ENCODE measurements around the gene MAP2K7.
"Not testable (repeated sequence)": the region's sequence is repeated elsewhere in the genome, so short reads cannot be mapped to it uniquely, and the experiment has no call there.

The MAP2K7 gene

DNA sequence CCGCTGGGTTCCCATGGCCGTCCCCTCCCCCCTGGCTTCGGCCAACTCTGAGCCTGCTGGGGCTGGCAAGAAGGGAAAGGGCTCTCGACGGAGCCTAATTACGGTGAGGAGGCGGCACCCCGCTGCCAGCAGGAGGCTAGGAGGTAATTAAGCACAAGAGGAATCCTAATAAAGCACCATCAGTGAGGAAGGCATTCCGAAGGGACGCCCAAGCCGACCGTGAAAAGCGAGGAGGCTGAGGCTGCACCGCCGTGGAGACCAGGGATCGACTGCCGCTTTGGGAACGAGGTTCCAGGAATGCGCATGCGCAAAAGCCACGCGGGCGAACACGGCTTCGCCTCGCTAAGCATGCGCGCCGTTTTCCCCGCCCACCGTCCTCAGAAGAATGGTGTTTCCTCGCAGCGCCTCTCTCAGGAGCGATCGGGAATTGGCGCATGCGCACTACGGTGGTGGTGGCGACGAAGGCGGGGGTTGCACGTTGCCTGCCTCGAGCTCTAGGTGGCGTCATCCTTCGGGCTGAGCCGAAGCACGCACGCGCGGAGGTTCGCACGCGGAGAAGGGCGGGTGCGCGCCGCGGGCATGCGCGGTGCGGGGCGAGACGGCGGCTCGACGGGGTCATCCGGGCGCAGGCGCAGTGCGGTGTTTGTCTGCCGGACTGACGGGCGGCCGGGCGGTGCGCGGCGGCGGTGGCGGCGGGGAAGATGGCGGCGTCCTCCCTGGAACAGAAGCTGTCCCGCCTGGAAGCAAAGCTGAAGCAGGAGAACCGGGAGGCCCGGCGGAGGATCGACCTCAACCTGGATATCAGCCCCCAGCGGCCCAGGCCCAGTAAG, at the start of gene MAP2K7:
Gene MAP2K7, plus strand, starts transcription at position 634 of the 830 bp plus-strand sequence. Its CDS starts 68 bp downstream, at position 702.
- DNase-seq = peak; percentile 98

DNA sequence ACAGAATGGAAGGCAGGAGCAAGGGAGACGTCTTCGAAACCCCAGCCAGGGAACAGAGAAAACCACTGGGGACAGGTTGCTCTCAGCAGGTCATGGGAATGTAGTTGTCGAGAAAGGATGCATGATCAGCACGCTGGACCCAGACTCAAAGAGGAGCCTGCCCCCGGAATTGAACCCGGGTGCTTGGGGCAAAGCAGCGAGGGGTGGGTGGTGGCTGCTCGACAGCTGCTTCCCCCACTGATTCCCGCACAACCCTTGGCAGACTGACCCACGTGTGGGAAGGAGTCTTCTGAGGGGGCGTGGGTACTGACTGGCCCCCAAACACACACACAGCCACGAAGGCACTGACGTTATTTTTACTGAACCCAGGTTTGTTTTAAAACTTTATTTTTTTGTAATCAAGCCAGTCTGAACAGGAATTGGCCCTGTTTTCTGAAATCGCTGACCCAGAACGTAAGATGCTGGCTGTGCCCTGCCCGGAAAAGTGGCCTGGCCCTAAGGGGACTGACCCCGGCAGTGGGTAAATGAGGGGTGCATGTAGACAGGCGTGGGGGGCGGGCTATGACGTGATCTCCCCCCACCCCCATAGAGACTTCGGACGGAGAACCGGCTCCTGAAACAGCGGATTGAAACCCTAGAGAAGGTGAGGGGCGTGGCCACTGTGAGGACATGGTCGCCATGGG, 48.1 kb upstream of the MAP2K7 start:
- no peak for DNase-seq

DNA sequence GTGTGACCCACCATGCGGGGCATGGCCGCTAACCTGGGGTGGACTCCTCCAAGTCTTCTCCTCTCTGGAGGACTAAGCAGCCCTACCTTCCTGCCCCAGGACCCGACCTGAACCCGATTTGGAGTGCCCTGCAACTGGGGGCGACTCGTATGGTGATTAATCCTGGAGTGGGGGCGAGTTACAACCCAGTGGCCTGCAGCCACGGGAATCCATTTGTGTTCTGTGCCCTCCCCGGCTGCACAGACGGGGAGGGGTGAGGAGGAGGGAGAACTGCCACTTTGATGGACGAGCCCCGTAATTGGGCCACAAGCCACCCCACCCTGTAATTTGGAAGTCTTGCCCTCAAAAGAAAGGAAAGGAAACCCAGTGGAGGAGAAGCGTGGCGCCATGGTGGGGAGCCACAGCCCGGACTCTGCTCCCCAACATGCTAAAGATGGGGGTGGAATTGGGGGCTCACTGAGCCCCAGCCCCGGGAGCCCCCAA, 47.5 kb upstream of the MAP2K7 start:
- DNase-seq = no peak

DNA sequence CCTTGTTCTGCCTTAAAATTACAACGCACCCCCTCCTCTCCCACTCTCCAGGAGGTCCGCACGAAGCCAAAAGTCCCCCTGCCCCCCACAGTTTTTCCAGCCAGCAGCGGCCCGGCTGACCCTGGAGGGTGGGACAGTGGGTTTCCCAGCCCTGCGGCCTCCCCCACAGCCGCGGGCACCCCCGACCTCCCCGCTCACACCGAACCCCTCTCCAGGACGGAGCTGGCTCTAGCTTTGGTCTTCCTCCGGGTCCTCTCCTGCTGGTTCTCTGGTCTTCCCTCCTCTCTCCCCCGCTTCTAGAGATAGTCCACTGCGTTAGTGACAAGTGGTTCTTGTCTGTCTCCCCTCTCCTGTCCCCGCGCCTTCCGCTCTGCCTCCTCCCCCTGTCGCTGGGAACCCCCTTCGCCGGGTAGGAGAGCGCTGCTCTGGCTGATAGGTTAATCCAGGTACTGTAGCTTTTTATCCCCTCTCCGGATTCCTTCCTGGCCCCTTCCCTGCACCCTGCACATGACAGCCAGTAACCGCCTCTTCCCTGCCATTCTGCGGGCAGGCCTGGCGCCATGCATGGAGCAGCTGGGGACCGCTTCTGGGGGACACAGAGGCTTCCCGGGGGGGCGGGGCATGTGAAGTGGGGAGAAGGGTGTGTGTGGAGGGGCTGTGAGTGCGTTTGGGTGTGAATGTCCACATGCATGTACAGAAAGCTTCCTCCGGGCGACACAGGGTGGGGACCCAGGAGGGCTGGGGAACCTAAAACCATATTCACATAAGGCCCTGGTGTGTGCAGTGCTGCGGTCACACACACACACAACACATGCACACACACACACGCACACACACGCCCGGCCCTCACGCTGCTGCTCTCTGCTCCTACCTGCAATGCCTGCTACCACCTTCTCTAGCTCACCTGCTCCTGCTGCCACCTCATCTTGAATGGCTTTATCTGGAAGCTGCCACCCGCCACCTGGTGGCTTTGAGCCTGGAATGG, 46.7 kb upstream of the MAP2K7 start:
- peak; percentile 52 for DNase-seq

DNA sequence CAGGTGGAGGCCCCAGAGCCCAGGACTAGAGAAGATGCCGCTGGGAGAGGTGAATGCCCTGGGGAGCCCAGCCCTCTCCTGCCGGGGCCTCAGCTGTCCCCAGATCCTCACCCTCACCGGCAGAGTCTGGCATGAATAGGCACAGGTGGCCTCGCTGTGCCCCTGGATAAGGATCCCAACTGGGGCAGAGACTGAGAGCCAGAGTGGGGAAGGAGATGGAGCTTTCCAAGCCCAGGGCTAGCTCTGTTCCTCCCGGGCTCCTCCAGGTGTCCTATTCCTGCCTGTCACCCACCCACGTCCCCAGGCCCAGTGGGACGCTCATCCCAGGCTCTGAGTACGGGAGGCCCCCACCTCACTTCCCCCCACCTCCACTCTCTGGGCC, 46.0 kb upstream of the MAP2K7 start:
- peak; percentile 60 for DNase-seq

DNA sequence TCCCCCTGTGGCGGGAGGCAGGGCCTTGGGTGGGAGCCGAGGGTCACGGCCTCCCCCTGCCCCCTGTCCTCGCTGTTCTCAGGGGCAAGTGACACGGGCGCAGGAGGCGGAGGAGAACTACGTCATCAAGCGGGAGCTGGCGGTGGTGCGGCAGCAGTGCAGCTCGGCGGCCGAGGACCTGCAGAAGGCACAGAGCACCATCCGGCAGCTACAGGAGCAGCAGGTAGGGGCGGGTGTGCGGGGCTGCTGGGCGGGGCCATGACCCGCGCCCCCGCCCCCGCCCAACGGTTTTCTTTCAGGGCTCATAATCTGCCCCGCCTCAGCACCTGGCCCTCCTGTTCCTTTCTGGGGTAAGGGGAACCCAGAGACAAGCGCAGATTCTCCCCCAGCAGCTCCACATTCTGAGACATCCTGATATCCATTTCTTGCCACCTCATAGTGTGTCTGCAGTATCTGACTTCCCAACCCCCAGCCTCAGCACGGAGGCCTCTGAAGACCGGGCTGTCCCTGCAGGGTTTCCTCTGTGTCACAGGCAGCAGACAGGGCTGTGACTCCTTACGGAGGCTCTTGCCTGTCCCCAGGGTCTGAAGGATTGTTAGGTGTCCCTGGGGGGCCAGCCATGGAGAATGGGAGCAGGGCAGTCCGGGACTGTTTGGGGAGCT, 45.4 kb upstream of the MAP2K7 start:
- DNase-seq = peak; percentile 90

DNA sequence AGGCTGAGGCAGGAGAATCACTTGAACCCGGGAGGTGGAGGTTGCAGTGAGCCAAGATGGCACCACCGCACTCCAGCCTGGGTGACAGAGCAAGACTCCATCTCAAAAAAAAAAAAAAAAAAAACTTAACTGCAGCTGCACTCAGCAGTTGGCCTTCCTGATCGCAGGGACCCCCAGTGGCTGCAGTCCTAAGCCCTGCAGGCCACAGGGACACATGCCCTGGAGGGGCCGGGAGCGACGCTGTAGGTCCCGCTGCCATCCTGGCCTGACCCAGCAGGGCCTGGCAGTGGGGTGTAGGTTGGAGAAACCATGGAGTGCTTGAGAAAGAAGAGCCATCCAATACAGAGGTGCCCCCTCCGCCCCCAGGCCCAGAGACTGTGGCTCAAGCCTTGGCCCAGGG, 44.6 kb upstream of the MAP2K7 start:
- DNase-seq = not testable (repeated sequence)

DNA sequence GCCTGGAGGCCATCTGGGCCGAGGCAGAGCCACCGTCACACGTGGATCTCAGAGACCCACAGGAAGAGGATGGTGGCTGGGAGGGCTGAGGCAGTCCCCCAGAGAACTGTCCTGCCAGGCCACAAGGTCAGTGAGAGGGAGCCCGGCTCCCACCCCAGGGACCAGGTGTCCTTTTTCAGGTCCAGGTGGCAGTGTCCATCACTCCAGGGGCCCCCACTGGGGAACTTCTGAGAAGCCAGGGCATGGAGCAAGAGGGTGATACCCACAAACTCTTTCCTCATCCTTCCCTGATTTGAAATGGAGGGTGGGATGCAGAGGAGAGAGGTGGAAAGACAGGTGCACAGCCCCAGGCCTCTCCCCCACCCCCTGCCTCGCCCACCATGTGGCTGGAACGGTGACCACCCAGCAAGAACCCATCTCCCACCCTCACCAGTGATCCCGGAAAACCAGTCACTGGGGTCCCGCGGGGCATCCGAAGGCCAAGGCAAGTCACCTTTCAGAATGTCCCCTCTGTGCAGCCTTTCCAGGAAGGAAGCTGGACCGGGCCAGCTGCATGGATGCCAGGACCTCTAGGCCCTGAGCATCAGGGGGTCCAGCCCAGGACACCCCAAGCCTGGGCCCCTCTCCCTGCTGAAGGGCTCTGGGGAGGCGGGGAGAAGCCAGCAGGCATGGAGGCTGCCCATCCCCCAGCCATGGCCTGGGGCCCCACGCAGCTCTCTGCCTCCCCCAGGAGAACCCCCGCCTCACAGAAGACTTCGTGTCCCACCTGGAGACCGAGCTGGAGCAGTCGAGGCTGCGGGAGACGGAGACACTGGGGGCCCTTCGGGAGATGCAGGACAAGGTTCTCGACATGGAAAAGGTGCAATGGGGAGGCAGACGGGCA, 43.6 kb upstream of the MAP2K7 start:
- DNase-seq = no peak

DNA sequence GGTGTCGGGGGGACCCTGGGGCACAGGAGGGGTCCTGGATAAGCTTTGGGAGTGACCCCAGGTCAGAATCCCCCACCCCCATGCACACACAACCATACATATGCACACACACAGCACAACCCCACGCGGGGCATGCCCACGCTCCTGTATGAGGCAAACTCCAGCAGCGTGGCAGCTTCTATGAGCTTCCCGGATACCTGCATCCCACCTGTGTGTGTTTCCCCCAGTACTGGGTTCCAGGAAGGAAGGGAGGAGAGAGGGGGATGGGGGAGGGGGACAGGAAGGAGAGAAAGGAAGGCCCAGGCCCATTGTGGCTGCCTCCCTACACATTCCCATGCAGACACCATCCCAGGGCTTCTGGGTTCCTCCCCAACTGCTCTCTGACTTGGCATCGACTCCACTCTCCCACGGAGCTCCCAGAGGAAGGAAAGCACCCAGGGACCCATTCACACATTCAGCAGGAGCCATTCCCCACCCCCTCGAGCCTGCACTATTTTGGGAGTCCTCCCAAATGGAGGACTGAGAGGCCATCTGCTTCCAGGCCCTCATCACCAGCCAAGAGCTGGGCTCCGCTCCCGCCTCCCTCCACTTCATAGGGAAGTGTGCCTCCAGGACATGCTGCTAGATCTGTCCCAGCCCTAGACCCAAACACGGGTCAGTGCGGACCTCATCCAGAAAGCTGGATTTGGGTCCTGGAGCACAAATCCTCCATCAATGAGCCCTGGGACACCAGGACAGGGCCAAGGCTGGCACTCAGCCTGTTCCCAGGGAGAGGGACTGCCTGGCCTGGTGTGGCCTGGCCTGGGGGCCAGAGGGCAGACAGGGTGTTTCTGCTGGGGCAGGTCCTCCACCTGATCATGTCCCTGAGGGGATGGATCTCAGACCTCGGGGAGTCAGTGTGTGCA, 42.7 kb upstream of the MAP2K7 start:
- no peak for DNase-seq

DNA sequence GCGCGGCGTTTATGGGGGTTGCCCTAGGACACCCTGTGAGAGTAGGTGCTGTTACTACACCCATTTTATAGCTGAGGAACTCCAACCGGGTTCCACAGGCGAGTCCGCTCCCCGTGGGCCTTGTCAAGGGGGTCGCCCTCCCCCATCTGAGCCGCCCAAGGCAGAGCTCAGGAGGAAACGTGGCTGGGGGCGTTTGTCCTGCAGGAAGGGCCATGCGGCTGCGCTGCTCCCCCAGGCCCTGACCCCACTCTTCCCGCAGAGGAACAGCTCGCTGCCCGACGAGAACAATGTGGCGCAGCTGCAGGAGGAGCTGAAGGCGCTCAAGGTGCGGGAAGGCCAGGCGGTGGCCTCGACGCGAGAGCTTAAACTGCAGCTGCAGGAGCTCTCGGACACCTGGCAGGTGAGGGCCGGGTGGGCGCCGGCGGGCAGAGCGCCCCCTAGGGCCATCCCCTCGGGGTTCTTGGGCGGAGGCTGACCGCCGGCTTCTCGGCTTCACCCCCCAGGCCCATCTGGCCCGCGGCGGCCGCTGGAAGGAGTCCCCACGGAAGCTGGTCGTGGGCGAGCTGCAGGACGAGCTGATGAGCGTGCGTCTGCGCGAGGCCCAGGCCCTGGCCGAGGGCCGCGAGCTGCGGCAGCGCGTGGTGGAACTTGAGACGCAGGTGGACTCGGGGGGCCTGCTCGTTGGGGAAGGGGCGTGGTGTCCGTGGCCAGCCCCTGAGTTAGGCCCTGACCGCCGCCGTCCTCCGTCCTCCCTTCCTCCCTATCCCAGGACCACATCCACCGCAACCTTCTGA, 41.9 kb upstream of the MAP2K7 start:
- peak; percentile 75 for DNase-seq

DNA sequence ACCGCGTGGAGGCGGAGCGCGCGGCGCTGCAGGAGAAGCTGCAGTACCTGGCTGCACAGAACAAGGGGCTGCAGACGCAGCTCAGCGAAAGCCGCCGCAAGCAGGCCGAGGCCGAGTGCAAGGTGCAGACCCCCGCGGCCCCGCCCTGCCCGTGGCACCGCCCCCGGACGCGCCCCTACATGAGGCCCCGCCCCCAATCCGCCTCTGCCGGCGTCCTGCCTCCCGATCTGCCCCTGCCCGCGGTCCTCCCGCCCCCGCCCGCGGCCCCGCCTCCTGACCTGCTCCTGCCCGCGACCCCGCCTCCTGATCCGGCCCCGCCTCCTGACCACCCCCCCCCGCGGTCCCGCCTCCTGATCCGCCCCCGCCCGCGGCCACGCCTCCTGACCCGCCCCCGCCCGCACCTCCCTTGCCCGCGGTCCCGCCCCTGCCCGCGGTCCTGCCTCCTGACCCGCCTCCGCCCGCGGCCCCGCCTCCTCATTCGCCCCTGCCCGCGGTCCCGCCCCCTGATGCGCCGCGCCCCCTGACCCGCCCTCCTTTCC, 41.2 kb upstream of the MAP2K7 start:
- peak; percentile 89 for DNase-seq

DNA sequence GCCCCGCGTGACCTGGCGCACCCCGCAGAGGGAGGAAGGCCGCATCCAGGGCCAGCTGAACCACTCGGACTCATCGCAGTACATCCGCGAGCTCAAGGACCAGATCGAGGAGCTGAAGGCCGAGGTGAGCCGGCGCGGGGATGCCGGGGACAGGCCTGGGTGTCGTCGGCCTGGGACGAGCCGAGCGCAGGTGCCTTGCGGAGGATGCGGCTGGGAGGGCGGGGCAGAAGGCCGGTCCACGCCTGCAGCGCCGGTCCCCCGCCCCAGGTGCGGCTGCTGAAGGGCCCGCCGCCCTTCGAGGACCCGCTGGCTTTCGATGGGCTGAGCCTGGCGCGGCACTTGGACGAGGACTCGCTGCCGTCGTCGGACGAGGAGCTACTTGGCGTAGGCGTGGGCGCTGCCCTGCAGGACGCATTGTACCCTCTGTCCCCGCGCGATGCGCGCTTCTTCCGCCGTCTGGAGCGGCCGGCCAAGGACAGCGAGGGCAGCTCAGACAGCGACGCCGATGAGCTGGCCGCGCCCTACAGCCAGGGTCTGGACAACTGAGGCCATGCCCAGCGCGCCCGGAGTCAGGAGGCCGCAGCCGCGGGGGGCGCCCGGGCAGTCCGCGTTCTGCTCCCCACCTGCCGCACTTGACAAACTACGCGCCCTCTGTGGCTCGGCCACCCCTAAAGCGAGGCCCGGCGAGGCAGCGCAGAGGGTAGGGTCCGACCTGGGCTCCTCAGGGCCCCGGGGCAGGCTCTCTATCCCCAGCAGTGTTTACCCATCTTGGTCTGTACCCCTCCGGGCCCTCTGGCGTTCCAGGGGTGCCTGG, 40.3 kb upstream of the MAP2K7 start:
- peak; percentile 83 for DNase-seq

DNA sequence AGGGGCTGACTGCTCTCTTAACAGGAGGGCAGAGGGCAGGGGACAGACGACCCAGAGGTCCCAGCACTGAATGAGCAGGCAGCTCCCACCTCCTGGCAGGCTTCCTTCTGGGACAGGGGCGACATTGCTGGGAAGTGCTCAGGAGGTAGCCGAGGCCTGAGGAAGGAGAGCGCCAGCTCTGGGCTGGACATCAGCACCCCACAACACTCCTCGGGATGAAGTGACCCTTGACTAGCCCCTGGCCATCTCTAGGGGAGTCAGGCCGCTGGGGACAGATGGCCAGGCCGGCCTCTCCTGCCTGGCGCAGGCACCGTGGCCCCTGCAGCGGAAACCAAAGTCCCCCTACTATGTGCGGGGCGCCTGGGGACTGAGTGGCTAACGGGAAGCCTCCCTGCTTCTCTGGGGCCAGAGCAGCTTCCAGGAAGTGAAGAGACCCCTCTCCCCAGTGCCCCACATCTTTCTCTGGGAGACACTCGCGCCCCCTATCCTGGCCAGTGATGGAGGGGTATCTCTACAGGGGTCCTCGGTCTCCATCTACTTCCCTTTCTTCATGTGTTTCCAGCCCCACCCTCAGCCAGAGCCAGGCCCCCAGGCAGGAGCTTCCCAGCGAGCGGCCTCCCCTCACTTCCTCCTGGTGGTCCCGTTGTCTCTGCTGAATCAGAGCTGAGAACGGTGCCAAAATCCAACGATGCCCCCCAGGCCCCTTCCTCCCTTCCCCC, 39.5 kb upstream of the MAP2K7 start:
- no peak for DNase-seq

DNA sequence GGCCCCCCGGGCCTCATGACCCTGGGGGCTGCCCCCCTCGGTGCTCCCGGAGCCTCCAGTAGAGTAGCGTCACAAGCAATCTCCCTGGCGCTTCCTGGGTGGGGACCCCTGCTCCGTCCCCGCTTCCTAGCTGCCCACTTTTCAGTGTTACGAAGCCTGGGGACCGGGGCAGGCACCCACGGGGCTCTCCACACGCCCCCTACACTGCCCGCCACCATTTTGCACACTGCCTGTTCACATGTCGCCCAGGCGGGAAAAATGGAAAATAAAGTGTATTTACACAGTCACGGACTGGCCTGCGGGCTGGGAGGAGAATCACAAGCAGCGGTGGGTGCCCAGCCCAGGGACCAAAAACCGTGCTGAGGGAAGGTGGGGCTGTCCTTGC, 39.0 kb upstream of the MAP2K7 start:
- DNase-seq = peak; percentile 36

DNA sequence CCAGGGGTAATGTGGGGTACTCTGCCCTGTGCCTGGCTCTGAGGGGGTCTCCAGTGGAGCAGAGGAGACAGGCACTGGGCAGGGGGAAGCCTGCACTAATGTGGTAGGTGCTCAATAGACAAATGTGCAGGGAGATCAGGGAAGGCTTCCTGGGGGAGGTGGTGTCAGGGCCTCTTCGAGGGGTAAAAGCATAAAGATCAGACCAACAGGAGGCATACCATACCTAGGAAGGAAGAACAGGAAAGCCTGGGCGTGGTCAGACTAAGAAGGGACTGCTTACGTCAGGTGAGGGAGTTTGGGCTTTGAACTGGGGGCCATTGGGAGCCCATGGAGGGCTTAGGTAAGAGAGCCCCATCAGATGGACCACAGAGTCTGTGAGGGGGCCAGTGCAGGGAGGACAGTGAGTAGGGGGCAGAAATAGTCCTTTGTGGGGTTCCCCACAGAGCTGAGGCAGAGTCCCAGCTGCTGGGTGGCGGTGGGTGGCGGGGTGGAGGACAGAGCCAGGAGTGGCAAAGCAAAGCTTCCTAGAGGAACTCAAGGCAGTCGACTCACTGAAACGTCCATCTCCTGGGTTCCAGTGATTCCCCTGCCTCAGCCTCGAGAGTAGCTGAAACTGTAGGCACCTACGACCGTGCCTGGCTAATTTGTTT, 38.3 kb upstream of the MAP2K7 start:
- DNase-seq = no peak

DNA sequence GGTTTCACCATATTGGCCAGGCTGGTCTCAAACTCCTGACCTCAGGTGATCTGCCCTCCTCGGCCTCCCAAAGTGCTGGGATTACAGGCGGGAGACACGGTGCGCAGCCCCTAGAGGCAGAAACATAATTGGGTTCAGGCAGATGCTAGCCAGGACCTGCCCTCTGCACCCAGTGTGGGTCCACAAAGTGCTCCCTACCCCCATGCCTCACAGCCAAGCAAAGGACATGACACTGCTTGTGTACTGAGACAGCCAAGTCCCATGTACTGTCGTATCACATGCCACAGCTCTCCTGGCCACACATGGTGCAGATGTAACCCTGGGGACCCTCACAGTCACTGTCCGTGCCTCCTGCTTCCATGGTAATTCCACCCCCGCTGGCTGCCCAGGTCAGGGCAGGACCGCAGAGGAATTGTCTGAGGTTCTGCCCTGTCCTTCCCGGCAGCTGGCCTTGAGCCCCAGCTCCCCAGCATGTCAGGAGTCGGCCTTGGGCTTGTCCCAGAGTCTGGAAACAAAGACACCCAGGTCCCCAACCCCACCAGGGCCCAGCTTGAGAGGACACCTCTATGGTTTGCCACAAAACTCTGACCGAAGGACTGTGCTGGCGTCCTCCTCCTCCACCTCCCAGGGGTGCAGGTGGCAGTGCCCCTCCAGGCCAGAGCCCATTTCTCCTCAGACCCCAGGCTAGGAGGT, 37.1 kb upstream of the MAP2K7 start:
- no peak for DNase-seq
